K562 (cell line): Measurements from ENCODE around the gene SELENOI. TPM values are rescaled to one million over a fixed set of nuclear protein-coding genes. Genes with fewer than 3 reads are reported as not detected.

Source experiments
- ARID1B ChIP-seq: fragments of 450-650 bp; IDR thresholded peaks from 2 replicates; pipeline ENCODE4 v1.6.1; 2016; ENCODE audit warnings: antibody characterized with exemption, mild to moderate bottlenecking, inconsistent platforms
- ELF2 ChIP-seq: fragments of 250-450 bp; sonication (Bioruptor Pico); IDR thresholded peaks from 2 replicates; pipeline ENCODE4 v1.5.0; 2021; ENCODE audit warnings: mild to moderate bottlenecking
- EZH2 ChIP-seq: IDR thresholded peaks from 2 replicates; pipeline ENCODE4 v1.6.1; 2012; ENCODE audit warnings: low read depth, mild to moderate bottlenecking, inconsistent platforms, low read length, borderline replicate concordance
- GATAD2A ChIP-seq: fragments of 450-650 bp; IDR thresholded peaks from 2 replicates; pipeline ENCODE4 v1.6.1; 2017
- HMG20A ChIP-seq: fragments of 450-650 bp; formaldehyde crosslinking; conservative IDR thresholded peaks from 2 replicates; pipeline ENCODE4 v1.4.0; 2020; ENCODE audit warnings: mild to moderate bottlenecking, mixed read lengths
- MTF1 ChIP-seq: fragments of 250-450 bp; sonication (Bioruptor Pico); IDR thresholded peaks from 2 replicates; pipeline ENCODE4 v1.9.0; 2021; ENCODE audit warnings: moderate library complexity, mild to moderate bottlenecking, inconsistent platforms, borderline replicate concordance
- NFE2L1 ChIP-seq: fragments of 450-650 bp; IDR thresholded peaks from 2 replicates; pipeline ENCODE4 v1.6.1; 2016; ENCODE audit warnings: missing genetic modification characterization, low read depth, mild to moderate bottlenecking, missing compliant biosample characterization, moderate library complexity, borderline replicate concordance
- NR2C1 ChIP-seq, 2 experiments: fragments of 450-650 bp; IDR thresholded peaks; 2 replicates each; pipeline ENCODE4 v1.6.1; 2017; ENCODE audit warnings: mild to moderate bottlenecking in 2 of 2, antibody characterized with exemption in 1 of 2, inconsistent platforms in 1 of 2, missing compliant biosample characterization in 1 of 2, missing genetic modification characterization in 1 of 2
- RBFOX2 ChIP-seq: fragments of 200-400 bp; formaldehyde crosslinking; IDR thresholded peaks from 2 replicates; pipeline ENCODE4 v1.6.1; 2017; ENCODE audit warnings: low read depth, mild to moderate bottlenecking, low read length, moderate library complexity
- SMARCA5 ChIP-seq: fragments of 450-650 bp; IDR thresholded peaks from 2 replicates; pipeline ENCODE4 v1.6.1; 2016
- TRIM24 ChIP-seq, 2 experiments: fragments of 450-650 bp; IDR thresholded peaks; 2 replicates each; pipeline ENCODE4 v1.6.1; 2016
- U2AF1 ChIP-seq: fragments of 200-400 bp; formaldehyde crosslinking; optimal IDR thresholded peaks from 2 replicates; pipeline ENCODE3; 2017; ENCODE audit warnings: mild to moderate bottlenecking, low read depth, low read length, moderate library complexity
- ZBED1 ChIP-seq: IDR thresholded peaks from 2 replicates; pipeline ENCODE4 v1.6.1; 2014
- ZBTB11 ChIP-seq, 3 experiments: fragments of 200-800 bp in 1 of 3; fragments of 250-450 bp in 1 of 3; fragments of 450-650 bp in 1 of 3; sonication (Bioruptor Pico) in 1 of 3; sonication (Bioruptor generic) in 1 of 3; formaldehyde crosslinking in 1 of 3; IDR thresholded peaks; 2 replicates each; pipeline versions ENCODE4 v1.6.1 to v1.8.0; 2016 to 2022; ENCODE audit warnings: mild to moderate bottlenecking in 2 of 3, missing genetic modification characterization in 2 of 3, missing compliant biosample characterization in 1 of 3, moderate library complexity in 1 of 3
- ZKSCAN8 ChIP-seq: fragments of 200-800 bp; sonication (Bioruptor generic); IDR thresholded peaks from 2 replicates; pipeline ENCODE4 v1.6.1; 2016; ENCODE audit warnings: missing genetic modification characterization, missing compliant biosample characterization
- ZNF175 ChIP-seq: fragments of 200-800 bp; sonication (Bioruptor generic); IDR thresholded peaks from 2 replicates; pipeline ENCODE4 v1.6.1; 2016; ENCODE audit warnings: low read depth, mild to moderate bottlenecking, missing genetic modification characterization, missing compliant biosample characterization
- ZNF740 ChIP-seq, 3 experiments: fragments of 200-800 bp in 1 of 3; sonication (Bioruptor generic) in 1 of 3; sonication (generic) in 1 of 3; formaldehyde crosslinking in 1 of 3; IDR thresholded peaks; 2 replicates each; pipeline versions ENCODE4 v1.6.1 to v1.8.0; 2016 to 2022; ENCODE audit warnings: mild to moderate bottlenecking in 2 of 3, missing compliant biosample characterization in 2 of 3, missing genetic modification characterization in 2 of 3, missing genetic modification reagents in 1 of 3
- ZNF766 ChIP-seq: fragments of 200-800 bp; sonication (Bioruptor generic); conservative IDR thresholded peaks from 2 replicates; pipeline ENCODE4 v1.6.1; 2016; ENCODE audit warnings: missing genetic modification characterization, missing compliant biosample characterization
- polyA plus RNA-seq, 8 experiments: library from polyadenylated mRNA; depleted of rRNA in 4 of 8; stranded (reverse) in 5 of 8; unstranded in 3 of 8; fragments of >200 nt; fragmentation: Nextera tagmentation in 2 of 8; fragmentation: Illumina TruSeq in 1 of 8; extraction: Ambion mirVana in 2 of 8; extraction: Trizol in 1 of 8; gene quantifications; 2 replicates each; pipeline versions ENCODE4 v1.2.1 to v1.2.3, GENCODE V29; 2011 to 2014; ENCODE audit warnings: inconsistent platforms in 1 of 8, missing spikeins in 1 of 8
- total RNA-seq, 7 experiments: library from RNA; depleted of rRNA in 6 of 7; stranded (reverse); fragments of >200 nt in 6 of 7; fragmentation: Illumina TruSeq in 2 of 7; extraction: Trizol in 2 of 7; gene quantifications; 2 replicates each; pipeline versions ENCODE4 v1.2.1 to v1.2.3, GENCODE V29; 2011 to 2021; ENCODE audit warnings: low replicate concordance in 1 of 7
- TF ChIP-seq, protein P1 (sequence below): fragments of 450-650 bp; IDR thresholded peaks from 2 replicates; pipeline ENCODE4 v1.6.1; 2017; ENCODE audit warnings: antibody characterized with exemption, mild to moderate bottlenecking

Gene SELENOI
- total and polyA plus RNA-seq, 9 of the 15 experiments (the other 6 are each of a cell fraction or from before 2014, with no cell fraction given): 9.6 to 46.9 (median 24.4) TPM

GRCh38 chr2:26410764-26411243, 64.9 kb downstream of the SELENOI start (continued):
- TF ChIP-seq ELF2 (CRISPR knock-in tag) (peak; percentile 72; the same call in 1 of the 2 replicates), SMARCA5 (0 out of 2 replicates have a peak, but pooled peaks have one; percentile 28), MTF1 (CRISPR knock-in tag) (no peak), NFE2L1 (0 out of 2 replicates have a peak, but pooled peaks have one; percentile 11), EZH2 (no peak), ZBTB11 (CRISPR knock-in tag; IDR thresholded peaks at IDR 0.05) (peak in 1 of 3 experiments; percentile 69; a peak in 2 of 6 replicates), RBFOX2 (no peak), ARID1B (0 out of 2 replicates have a peak, but pooled peaks have one; percentile 27), ZNF740 (CRISPR knock-in tag; IDR thresholded peaks at IDR 0.05) (no peak), ZNF740 (tag; IDR thresholded peaks at IDR 0.05) (peak in 1 of 2 experiments; percentile 57; a peak in 1 of 4 replicates), HMG20A (CRISPR knock-in tag) (no peak), ZKSCAN8 (CRISPR knock-in tag) (0 out of 2 replicates have a peak, but pooled peaks have one; percentile 61), NR2C1 (IDR thresholded peaks at IDR 0.05) (no peak), NR2C1 (tag; IDR thresholded peaks at IDR 0.05) (peak; percentile 50), ZBED1 (no peak), ZNF766 (CRISPR knock-in tag) (peak; percentile 80), ZNF175 (CRISPR knock-in tag) (peak; percentile 83), TRIM24 (IDR thresholded peaks at IDR 0.05) (no peak), GATAD2A (no peak), U2AF1 (no peak)
- TF ChIP-seq, protein P1, sequence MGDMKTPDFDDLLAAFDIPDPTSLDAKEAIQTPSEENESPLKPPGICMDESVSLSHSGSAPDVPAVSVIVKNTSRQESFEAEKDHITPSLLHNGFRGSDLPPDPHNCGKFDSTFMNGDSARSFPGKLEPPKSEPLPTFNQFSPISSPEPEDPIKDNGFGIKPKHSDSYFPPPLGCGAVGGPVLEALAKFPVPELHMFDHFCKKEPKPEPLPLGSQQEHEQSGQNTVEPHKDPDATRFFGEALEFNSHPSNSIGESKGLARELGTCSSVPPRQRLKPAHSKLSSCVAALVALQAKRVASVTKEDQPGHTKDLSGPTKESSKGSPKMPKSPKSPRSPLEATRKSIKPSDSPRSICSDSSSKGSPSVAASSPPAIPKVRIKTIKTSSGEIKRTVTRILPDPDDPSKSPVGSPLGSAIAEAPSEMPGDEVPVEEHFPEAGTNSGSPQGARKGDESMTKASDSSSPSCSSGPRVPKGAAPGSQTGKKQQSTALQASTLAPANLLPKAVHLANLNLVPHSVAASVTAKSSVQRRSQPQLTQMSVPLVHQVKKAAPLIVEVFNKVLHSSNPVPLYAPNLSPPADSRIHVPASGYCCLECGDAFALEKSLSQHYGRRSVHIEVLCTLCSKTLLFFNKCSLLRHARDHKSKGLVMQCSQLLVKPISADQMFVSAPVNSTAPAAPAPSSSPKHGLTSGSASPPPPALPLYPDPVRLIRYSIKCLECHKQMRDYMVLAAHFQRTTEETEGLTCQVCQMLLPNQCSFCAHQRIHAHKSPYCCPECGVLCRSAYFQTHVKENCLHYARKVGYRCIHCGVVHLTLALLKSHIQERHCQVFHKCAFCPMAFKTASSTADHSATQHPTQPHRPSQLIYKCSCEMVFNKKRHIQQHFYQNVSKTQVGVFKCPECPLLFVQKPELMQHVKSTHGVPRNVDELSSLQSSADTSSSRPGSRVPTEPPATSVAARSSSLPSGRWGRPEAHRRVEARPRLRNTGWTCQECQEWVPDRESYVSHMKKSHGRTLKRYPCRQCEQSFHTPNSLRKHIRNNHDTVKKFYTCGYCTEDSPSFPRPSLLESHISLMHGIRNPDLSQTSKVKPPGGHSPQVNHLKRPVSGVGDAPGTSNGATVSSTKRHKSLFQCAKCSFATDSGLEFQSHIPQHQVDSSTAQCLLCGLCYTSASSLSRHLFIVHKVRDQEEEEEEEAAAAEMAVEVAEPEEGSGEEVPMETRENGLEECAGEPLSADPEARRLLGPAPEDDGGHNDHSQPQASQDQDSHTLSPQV: peak; percentile 72
